NCI-H2227 (cell line): ENCODE measurements around the gene ATAD2B.

ENCODE experiments used
- DNase-seq: peaks from one replicate; lab custom pipeline; 2025; ENCODE audit not compliant: unreplicated experiment; lab: John Stamatoyannopoulos, UW

The ATAD2B gene

GRCh38 chr2:23915327-23915726, 11.6 kb downstream of the ATAD2B start:
- DNase-seq = no peak

- no peak for DNase-seq
Observed at GRCh38 chr2:23912054-23912453, 14.9 kb downstream of the ATAD2B start.

- DNase-seq = no peak
Observed at GRCh38 chr2:23905155-23905554, 21.8 kb downstream of the ATAD2B start.

- no peak for DNase-seq
Observed at GRCh38 chr2:23904692-23905091, 22.2 kb downstream of the ATAD2B start.

- DNase-seq = no peak
Observed at GRCh38 chr2:23904215-23904614, 22.7 kb downstream of the ATAD2B start.

GRCh38 chr2:23903034-23903433, 23.9 kb downstream of the ATAD2B start:
- no peak for DNase-seq

GRCh38 chr2:23901966-23902846, 24.7 kb downstream of the ATAD2B start:
- no peak for DNase-seq

- no peak for DNase-seq
Observed at GRCh38 chr2:23900541-23901322, 26.2 kb downstream of the ATAD2B start.

GRCh38 chr2:23900133-23900532, 26.8 kb downstream of the ATAD2B start:
- no peak for DNase-seq

- DNase-seq = no peak
Observed at GRCh38 chr2:23871206-23871605, 55.7 kb downstream of the ATAD2B start.

GRCh38 chr2:23867449-23867848, 59.5 kb downstream of the ATAD2B start:
- DNase-seq = no peak

- DNase-seq = no peak
Observed at GRCh38 chr2:23862716-23863426, 64.1 kb downstream of the ATAD2B start.

GRCh38 chr2:23861952-23862351, 65.0 kb downstream of the ATAD2B start:
- DNase-seq = no peak

- DNase-seq = no peak
Observed at GRCh38 chr2:23859983-23860382, 66.9 kb downstream of the ATAD2B start.

GRCh38 chr2:23859234-23859633, 67.7 kb downstream of the ATAD2B start:
- DNase-seq = no peak

GRCh38 chr2:23850564-23851256, 76.2 kb downstream of the ATAD2B start:
- DNase-seq = no peak

GRCh38 chr2:23844905-23845304, 82.0 kb downstream of the ATAD2B start:
- no peak for DNase-seq

- no peak for DNase-seq
Observed at GRCh38 chr2:23843051-23843976, 83.6 kb downstream of the ATAD2B start.

- no peak for DNase-seq
Observed at GRCh38 chr2:23839919-23840578, 86.9 kb downstream of the ATAD2B start.
